ENCODE measurements around the gene DHX29.

- TF ChIP-seq CTCF (IDR thresholded peaks at IDR 0.05) = no peak
- TF ChIP-seq POLR2A (IDR thresholded peaks at IDR 0.05) = no peak
These were observed 96.2 kb downstream of the DHX29 start for GRCh38 chr5:55211184-55211874.

Data from suprapubic skin (tissue), 3 donors.